HFF-Myc (cell line): Measurements from ENCODE around the gene TRMT112.

ENCODE experiments used
- DNase-seq: peaks from one replicate; pipeline ENCODE4 v3.0.0-alpha.2; 2011; ENCODE audit warnings: low read depth; ENCODE audit errors: extremely low read depth
- H3K4me3 ChIP-seq: replicated peaks from 2 replicates; pipeline ENCODE4 v1.5.1; 2011; ENCODE audit warnings: low read depth, mild to moderate bottlenecking, control low read depth, low read length
- CTCF ChIP-seq: IDR thresholded peaks from 2 replicates; pipeline ENCODE4 v1.5.1; 2012; ENCODE audit warnings: mild to moderate bottlenecking, low read depth, low read length, control low read depth; ENCODE audit errors: missing control alignments

TRMT112 gene

GRCh38 chr11:64341851-64342791 is 24.8 kb upstream of the TRMT112 start:
- peak; percentile 45 for TF ChIP-seq CTCF
- peak; percentile 27 for DNase-seq
- 0 out of 2 replicates have a peak overlapping the region, but pooled peaks have one; percentile 21 for H3K4me3 ChIP-seq

- no peak for DNase-seq
- no peak for TF ChIP-seq CTCF
- no peak overlapping the region for H3K4me3 ChIP-seq
Measured at GRCh38 chr11:64341429-64341828, 24.1 kb upstream of the TRMT112 start.

- no peak for DNase-seq
- H3K4me3 ChIP-seq: no peak overlapping the region
- TF ChIP-seq CTCF: no peak
Measured at GRCh38 chr11:64340671-64341335, 23.4 kb upstream of the TRMT112 start.

DNA sequence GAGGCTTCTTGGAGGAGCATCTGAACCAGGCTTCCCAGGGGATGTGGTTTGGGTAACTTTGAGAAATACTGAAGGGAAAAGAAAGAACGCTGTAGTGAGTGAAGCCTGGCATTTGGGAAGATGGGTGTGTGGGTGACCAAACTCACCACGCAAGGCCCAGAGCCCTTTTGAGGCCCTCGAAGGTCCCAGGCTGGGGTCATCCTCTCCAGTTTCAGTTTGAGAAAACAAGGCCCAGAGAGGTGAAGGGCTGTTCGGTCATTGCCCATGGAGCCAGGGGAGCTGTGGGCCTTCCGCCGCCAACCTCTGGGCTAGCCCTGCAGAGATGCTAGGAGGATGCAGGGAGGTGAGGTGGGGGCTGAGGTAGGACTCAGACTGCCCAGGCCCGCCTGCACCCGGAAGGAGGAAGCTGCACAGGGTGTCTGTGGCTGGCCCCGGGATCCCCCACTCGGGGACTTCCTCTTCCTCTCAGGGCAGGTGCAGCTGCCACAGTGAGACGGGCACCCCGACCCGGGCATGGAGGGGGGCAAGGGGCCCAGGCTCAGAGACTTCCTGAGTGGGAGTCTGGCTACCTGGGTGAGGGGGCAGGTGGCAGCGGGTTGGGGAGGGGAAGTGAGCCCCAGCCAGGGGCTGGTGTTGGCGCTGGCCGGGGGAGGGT is 22.5 kb upstream of the TRMT112 start, which contains the start of gene CCDC88B:
CCDC88B (plus strand) TSS at position 451 of the 655 bp plus-strand sequence; CDS start at position 514, 63 bp downstream.
- no peak for DNase-seq
- H3K4me3 ChIP-seq: no peak within 1 kb of the TSS
- no peak for TF ChIP-seq CTCF

DNA sequence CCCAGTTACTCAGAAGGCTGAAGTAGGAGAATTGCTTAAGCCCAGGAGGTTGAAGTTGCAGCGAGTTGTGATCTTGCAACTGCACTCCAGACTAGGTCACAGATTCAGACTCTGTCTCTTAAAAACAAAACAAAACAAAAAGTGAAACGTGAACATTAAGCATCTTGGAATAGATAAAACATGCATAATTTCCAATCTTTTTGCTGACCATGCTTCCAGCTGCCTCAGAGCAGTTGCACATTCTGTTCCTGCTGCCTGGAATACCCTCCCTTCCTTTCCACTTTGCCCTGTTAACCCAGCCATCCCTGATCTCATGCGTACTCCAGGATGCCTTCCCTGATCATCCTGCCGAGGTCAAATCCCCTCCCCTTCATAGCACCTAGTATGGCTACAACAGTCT is 21.9 kb upstream of the TRMT112 start:
- H3K4me3 ChIP-seq: no peak overlapping the region
- TF ChIP-seq CTCF: no peak
- DNase-seq: no peak

GRCh38 chr11:64338716-64339115 is 21.4 kb upstream of the TRMT112 start:
- no peak for TF ChIP-seq CTCF
- no peak for DNase-seq
- no peak overlapping the region for H3K4me3 ChIP-seq
